Renal pelvis (tissue), 12 donors: ENCODE measurements around the gene SDE2. TPM values are rescaled to one million over a fixed set of nuclear protein-coding genes. Genes with fewer than 3 reads are reported as not detected.
A peak's percentile ranks its signal among the peaks of the same experiment; 100 is the strongest.

ENCODE experiments used
- DNase-seq: peaks from one replicate; pipeline ENCODE4 v3.0.0-alpha.2; 2013
- long read RNA-seq, 16 experiments: transcript quantifications; one replicate each; lab custom pipeline, GENCODE V29; 2026
- polyA plus RNA-seq, 3 donors: library from polyadenylated mRNA; unstranded; fragments of 120-200 nt; gene quantifications; one replicate each; pipeline ENCODE4 v1.2.1, GENCODE V29; 2013; ENCODE audit not compliant: insufficient read length in 3 of 3

SDE2 gene
- 10 to 100 TPM; 18.9 to 22.5 (median 20.9) TPM for polyA plus RNA-seq
- long read RNA-seq, donor 1, partial matches to known transcripts, result 6 of 6 reads
- long read RNA-seq, donor 1, other reads (novel, unspliced or antisense), result 0 of 6 reads
- long read RNA-seq, donor 2, partial matches to known transcripts, result 8 of 11 reads
- long read RNA-seq, donor 2, other reads (novel, unspliced or antisense), result 0 of 11 reads
- long read RNA-seq, donor 3, partial matches to known transcripts, result 0 of 1 reads
- long read RNA-seq, donor 3, other reads (novel, unspliced or antisense), result 0 of 1 reads
- long read RNA-seq, donor 4, partial matches to known transcripts, result 0 of 2 reads
- long read RNA-seq, donor 4, other reads (novel, unspliced or antisense), result 0 of 2 reads
- long read RNA-seq, donor 5, partial matches to known transcripts, result 0 of 1 reads
- long read RNA-seq, donor 5, other reads (novel, unspliced or antisense), result 0 of 1 reads
- long read RNA-seq, donor 6, partial matches to known transcripts, result 16 of 20 reads
- long read RNA-seq, donor 6, other reads (novel, unspliced or antisense), result 0 of 20 reads
- long read RNA-seq, donor 7, partial matches to known transcripts, result 0 of 4 reads
- long read RNA-seq, donor 7, other reads (novel, unspliced or antisense), result 0 of 4 reads
- long read RNA-seq, donor 8, partial matches to known transcripts, result 0 of 3 reads
- long read RNA-seq, donor 8, other reads (novel, unspliced or antisense), result 0 of 3 reads
- long read RNA-seq, donor 9, partial matches to known transcripts, result 0 of 4 reads
- long read RNA-seq, donor 9, other reads (novel, unspliced or antisense), result 0 of 4 reads
- long read RNA-seq, donor 10, partial matches to known transcripts, result 0 of 3 reads
- long read RNA-seq, donor 10, other reads (novel, unspliced or antisense), result 0 of 3 reads
- long read RNA-seq, donor 11, partial matches to known transcripts, result 0 of 3 reads
- long read RNA-seq, donor 11, other reads (novel, unspliced or antisense), result 0 of 3 reads
- long read RNA-seq, donor 12, partial matches to known transcripts, result 0 of 2 reads
- long read RNA-seq, donor 12, other reads (novel, unspliced or antisense), result 0 of 2 reads
- long read RNA-seq, donor 13, partial matches to known transcripts, result 0 of 1 reads
- long read RNA-seq, donor 13, other reads (novel, unspliced or antisense), result 0 of 1 reads
- long read RNA-seq, donor 14, result 0 reads
- long read RNA-seq, donor 15, partial matches to known transcripts, result 6 of 7 reads
- long read RNA-seq, donor 15, other reads (novel, unspliced or antisense), result 0 of 7 reads
- long read RNA-seq, donor 16, partial matches to known transcripts, result 0 of 1 reads
- long read RNA-seq, donor 16, other reads (novel, unspliced or antisense), result 0 of 1 reads

GRCh38 chr1:225999227-225999911 is at the start of gene SDE2:
SDE2 (minus strand) TSS chr1:225999343; CDS start chr1:225999312, 31 bp downstream.
- peak; percentile 99 for DNase-seq

- no peak for DNase-seq
Measured at GRCh38 chr1:226048886-226049285, 49.7 kb upstream of the SDE2 start.

- no peak for DNase-seq
Measured at GRCh38 chr1:226047495-226047894, 48.4 kb upstream of the SDE2 start.

GRCh38 chr1:226046240-226046639 is 47.1 kb upstream of the SDE2 start:
- DNase-seq, result no peak

GRCh38 chr1:226044514-226045101 is 45.5 kb upstream of the SDE2 start:
- no peak for DNase-seq

- no peak for DNase-seq
Measured at GRCh38 chr1:226041419-226041818, 42.3 kb upstream of the SDE2 start.

GRCh38 chr1:226038661-226039060 is 39.5 kb upstream of the SDE2 start:
- DNase-seq, result no peak

- DNase-seq, result no peak
Measured at GRCh38 chr1:226035915-226036314, 36.8 kb upstream of the SDE2 start.

GRCh38 chr1:226034482-226034881 is 35.3 kb upstream of the SDE2 start:
- DNase-seq, result no peak

- DNase-seq, result no peak
Measured at GRCh38 chr1:226033991-226034390, 34.8 kb upstream of the SDE2 start.

- DNase-seq, result no peak
Measured at GRCh38 chr1:226033582-226033981, 34.4 kb upstream of the SDE2 start.

- DNase-seq, result no peak
Measured at GRCh38 chr1:226029568-226030225, 30.6 kb upstream of the SDE2 start.

- no peak for DNase-seq
Measured at GRCh38 chr1:226029093-226029496, 30.0 kb upstream of the SDE2 start.

GRCh38 chr1:226027538-226028217 is 28.5 kb upstream of the SDE2 start:
- no peak for DNase-seq

- DNase-seq, result no peak
Measured at GRCh38 chr1:226026833-226027232, 27.7 kb upstream of the SDE2 start.

- DNase-seq, result no peak
Measured at GRCh38 chr1:226023735-226024134, 24.6 kb upstream of the SDE2 start.

GRCh38 chr1:226021801-226022200 is 22.7 kb upstream of the SDE2 start:
- no peak for DNase-seq

GRCh38 chr1:226021401-226021800 is 22.3 kb upstream of the SDE2 start:
- no peak for DNase-seq

GRCh38 chr1:226019572-226019971 is 20.4 kb upstream of the SDE2 start:
- no peak for DNase-seq

- no peak for DNase-seq
Measured at GRCh38 chr1:226017070-226017469, 17.9 kb upstream of the SDE2 start.
